HFFc6 (cell line): ENCODE data around the gene CHAF1A. TPM values are rescaled to one million over a fixed set of nuclear protein-coding genes. Genes with fewer than 3 reads are reported as not detected.

Source experiments
- DNase-seq: peaks from one replicate; pipeline ENCODE4 v3.0.0-alpha.2; 2018
- H3K27ac Mint-ChIP-seq: 2 replicates; pipeline ENCODE4 v1.8.0; 2020; ENCODE audit warnings: mild to moderate bottlenecking, mixed read lengths
- H3K27me3 Mint-ChIP-seq: 2 replicates; pipeline ENCODE4 v1.8.0; 2021; ENCODE audit warnings: mild to moderate bottlenecking, moderate library complexity, mixed read lengths; ENCODE audit not compliant: insufficient read depth
- H3K36me3 Mint-ChIP-seq: 2 replicates; pipeline ENCODE4 v1.8.0; 2021; ENCODE audit warnings: low read depth, mixed read lengths
- H3K4me1 Mint-ChIP-seq: 2 replicates; pipeline ENCODE4 v1.8.0; 2020; ENCODE audit warnings: low read depth, mixed read lengths
- H3K4me3 Mint-ChIP-seq: 2 replicates; pipeline ENCODE4 v1.8.0; 2020; ENCODE audit warnings: mild to moderate bottlenecking, moderate library complexity, mixed read lengths
- H3K9me3 Mint-ChIP-seq: 2 replicates; pipeline ENCODE4 v1.8.0; 2020; ENCODE audit warnings: mild to moderate bottlenecking, mixed read lengths
- total RNA-seq, 6 experiments: library from RNA; stranded (reverse); fragmentation: NEBNext Ultra II Directional; extraction: Animal tissue kit (Norgen Biotek cat#: 25700); gene quantifications; 2 replicates in 1 of 6; 3 replicates in 5 of 6; pipeline ENCODE4 v1.2.3, GENCODE V29; 2021
- TF ChIP-seq, protein P1 (sequence below): fragments of 200-600 bp; sonication (generic); IDR thresholded peaks from 2 replicates; pipeline ENCODE4 v1.5.0; 2021; ENCODE audit warnings: antibody characterized with exemption, mild to moderate bottlenecking

CHAF1A gene
- total RNA-seq, 6 experiments from 2014 or later = 18.3 to 26.3 (median 24.4) TPM

DNA sequence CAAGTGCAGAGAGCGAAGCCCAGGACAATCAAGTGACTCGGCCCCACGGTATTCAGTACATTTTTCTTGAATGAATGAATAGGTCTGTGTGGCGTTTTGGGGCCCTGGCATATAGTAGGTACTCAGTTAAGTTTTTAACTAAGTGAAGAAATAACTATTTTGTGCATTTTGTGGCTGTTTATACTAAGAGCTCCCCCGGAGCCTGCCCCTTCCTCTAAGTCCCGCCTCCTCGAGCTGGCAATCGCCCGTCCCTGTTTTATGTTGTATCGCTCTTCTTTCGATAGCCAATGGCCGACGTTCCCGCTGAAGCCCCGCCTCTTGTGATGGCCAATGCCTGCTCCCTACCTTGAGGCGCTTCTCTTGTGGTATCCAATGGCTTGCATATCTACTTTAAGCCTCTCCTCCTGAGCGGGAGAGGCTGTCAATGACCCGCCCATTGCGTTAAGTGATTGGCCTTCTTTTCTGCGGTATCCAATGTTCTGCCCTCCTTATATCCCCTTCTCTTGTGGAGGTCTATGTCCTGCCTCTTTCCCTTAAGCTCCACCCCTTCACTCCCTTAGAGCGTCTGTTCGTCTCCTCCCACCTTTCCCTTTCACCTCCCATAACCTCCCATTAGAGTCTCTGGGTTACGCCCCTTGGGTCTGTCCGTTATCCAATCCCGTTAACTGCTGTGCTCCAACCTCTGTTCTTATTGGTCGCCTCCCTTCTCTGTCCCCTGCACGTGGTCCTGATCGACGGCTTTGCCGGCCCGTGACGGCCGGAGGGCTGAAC is 69.1 kb downstream of the CHAF1A start:
- Mint-ChIP-seq H3K27ac (no peak overlapping the region), H3K9me3 (no peaks in the 10 kb centered on the region), H3K36me3 (peaks cover 4% of the 10 kb centered on the region; the same call in 1 of the 2 replicates), H3K4me3 (no peak overlapping the region), H3K27me3 (peaks cover 3% of the 10 kb centered on the region; the same call in 1 of the 2 replicates), H3K4me1 (peaks cover 19% of the 10 kb centered on the region)
- DNase-seq = peak; percentile 100
- TF ChIP-seq, protein P1, sequence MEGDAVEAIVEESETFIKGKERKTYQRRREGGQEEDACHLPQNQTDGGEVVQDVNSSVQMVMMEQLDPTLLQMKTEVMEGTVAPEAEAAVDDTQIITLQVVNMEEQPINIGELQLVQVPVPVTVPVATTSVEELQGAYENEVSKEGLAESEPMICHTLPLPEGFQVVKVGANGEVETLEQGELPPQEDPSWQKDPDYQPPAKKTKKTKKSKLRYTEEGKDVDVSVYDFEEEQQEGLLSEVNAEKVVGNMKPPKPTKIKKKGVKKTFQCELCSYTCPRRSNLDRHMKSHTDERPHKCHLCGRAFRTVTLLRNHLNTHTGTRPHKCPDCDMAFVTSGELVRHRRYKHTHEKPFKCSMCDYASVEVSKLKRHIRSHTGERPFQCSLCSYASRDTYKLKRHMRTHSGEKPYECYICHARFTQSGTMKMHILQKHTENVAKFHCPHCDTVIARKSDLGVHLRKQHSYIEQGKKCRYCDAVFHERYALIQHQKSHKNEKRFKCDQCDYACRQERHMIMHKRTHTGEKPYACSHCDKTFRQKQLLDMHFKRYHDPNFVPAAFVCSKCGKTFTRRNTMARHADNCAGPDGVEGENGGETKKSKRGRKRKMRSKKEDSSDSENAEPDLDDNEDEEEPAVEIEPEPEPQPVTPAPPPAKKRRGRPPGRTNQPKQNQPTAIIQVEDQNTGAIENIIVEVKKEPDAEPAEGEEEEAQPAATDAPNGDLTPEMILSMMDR = no peak

DNA sequence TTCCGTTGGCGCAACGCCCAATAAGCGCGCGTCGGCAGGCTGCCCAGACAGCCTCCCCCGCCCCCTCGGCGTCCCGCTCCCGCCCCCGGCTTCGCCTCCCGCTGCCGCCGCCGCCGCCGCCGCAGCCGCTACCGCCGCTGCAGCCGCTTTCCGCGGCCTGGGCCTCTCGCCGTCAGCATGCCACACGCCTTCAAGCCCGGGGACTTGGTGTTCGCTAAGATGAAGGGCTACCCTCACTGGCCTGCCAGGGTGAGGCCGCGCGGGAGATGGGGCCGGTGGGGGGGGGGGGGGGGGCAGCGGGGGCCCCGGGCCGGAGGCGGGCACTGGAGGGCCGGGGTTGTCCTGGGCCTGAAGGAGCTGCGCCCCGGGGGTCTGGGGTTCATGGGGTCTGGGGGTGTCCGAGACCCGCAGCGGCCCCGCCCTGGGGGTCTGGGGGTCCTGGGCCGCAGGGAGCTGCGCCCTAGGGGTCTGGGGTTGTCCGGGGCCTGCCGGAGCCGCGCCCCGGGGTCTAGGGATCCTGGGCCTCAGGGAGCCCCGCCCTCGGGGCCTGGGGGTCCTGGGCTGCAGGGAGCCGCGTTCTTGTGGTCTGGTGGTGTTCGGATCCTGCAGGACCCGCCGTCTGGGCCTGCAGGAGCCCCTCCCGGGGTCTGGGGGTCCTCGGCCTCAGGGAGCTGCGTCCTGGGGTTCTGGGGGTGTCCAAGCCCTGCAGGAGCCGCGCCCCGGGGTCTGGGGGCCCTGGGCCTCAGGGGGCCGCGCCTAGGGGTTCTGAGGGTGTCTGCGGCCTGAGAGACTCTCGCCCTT is 69.9 kb downstream of the CHAF1A start, which contains the start of gene HDGFL2:
Gene HDGFL2, plus strand, starts transcription at position 124 of the 801 bp plus-strand sequence. Its CDS starts 54 bp downstream, at position 178.
- Mint-ChIP-seq H3K4me1 (peaks cover 19% of the 10 kb centered on the region), H3K4me3 (peak within 1 kb of the TSS; percentile 93), H3K9me3 (no peaks in the 10 kb centered on the region), H3K27me3 (peaks cover 3% of the 10 kb centered on the region; the same call in 1 of the 2 replicates), H3K36me3 (peaks cover 8% of the 10 kb centered on the region; the same call in 1 of the 2 replicates), H3K27ac (peak within 1 kb of the TSS; percentile 81)
- TF ChIP-seq, protein P1 = no peak
- no peak for DNase-seq

DNA sequence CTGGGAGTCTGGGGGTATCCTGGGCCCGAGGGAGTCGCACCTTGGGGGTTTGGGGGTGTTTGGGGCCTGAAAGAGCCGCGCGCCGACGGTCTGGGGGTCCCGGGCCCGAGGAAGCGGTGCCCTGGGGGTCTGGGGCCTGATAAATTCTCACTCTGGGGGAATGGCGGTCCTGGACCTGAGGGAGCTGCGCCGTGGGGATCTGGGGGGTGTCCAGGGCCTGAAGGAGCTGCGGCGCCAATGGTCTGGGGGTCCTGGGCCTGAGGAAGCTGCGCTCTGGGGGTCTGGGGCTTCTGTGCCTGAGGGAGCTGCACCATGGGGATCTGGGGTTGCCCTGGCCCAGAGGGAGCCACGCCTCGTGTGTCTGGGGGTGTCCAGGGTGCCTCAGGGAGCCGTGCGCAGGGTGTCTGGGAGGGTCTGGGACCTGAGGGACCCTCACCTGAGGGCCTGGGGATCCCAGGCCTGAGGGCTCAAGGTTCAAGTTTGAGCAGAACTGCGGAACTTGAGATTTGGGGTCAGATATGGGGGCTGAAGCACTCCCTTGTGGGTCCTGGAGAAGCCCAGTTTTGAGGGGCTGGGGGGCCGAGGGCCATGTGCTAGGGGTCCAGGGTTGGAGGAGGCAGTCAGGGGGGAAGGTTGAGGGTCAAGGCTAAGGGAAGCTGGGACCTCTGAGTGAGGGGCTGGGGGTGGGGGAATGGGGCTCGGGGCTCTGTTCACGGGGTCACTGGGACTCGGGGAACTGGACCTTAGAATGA is 70.7 kb downstream of the CHAF1A start:
- Mint-ChIP-seq H3K27ac (peak overlapping the region; percentile 81), H3K4me1 (peaks cover 19% of the 10 kb centered on the region)

DNA sequence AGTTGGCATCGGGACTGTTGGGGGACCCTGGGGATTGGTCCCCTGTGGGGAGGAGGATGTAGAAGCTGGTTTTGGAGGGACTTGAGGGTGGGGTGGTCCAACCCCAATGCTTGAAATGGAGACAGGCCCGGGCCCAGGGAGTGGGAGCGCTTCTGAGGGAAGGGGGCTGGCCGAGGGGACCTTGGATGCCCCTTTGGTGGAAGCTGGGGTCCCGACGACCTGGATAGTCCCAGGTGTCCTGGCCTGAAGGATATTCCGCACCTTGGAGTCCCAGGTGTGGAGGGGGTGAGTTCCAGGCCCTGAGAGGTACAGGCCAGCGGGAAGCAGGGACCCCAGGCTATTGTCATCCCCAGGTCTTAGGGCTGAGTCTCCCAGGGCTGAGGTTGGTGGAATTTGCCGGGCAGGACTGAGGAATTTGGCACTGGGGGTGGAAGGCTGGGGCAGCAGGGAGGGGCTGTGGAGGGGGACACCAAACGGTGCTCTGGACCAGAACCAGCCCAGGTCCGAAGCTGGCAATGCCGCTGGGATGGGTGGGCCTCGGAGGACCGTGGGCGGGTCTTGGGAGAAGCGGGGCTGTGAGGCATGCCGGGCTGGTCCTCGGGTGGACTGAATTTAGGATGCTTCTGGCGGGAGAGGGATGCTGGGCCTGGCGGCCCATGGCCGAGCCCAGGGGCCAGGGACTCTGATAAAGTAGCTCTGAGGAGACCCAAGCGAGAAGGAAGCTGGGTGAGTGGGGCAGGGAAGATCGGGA is 71.5 kb downstream of the CHAF1A start:
- TF ChIP-seq, protein P1 = no peak
- Mint-ChIP-seq H3K27me3 (peaks cover 3% of the 10 kb centered on the region; the same call in 1 of the 2 replicates), H3K4me1 (peaks cover 19% of the 10 kb centered on the region), H3K9me3 (no peaks in the 10 kb centered on the region), H3K4me3 (peak overlapping the region; percentile 93), H3K36me3 (peaks cover 9% of the 10 kb centered on the region; the same call in 1 of the 2 replicates), H3K27ac (peak overlapping the region; percentile 81)
- no peak for DNase-seq

More for the DNA sequence above, 70.7 kb downstream of the CHAF1A start:
- Mint-ChIP-seq H3K27me3 (peaks cover 3% of the 10 kb centered on the region; the same call in 1 of the 2 replicates), H3K9me3 (no peaks in the 10 kb centered on the region), H3K4me3 (peak overlapping the region; percentile 93), H3K36me3 (peaks cover 9% of the 10 kb centered on the region; the same call in 1 of the 2 replicates)
- DNase-seq = no peak
- TF ChIP-seq, protein P1 = no peak
